Activated effector memory CD4-positive, alpha-beta T cell treated with anti-CD3 and anti-CD28 coated beads, Interleukin-2, amount 50 U/mL, for 16 hours (primary cell): ENCODE data around the gene RNF113B.

Experiments used
- DNase-seq: peaks from one replicate; pipeline ENCODE4 v3.0.0-alpha.2; 2020

Gene RNF113B

GRCh38 chr13:98203646-98204326 is 26.7 kb upstream of the RNF113B start:
- no peak for DNase-seq

DNA sequence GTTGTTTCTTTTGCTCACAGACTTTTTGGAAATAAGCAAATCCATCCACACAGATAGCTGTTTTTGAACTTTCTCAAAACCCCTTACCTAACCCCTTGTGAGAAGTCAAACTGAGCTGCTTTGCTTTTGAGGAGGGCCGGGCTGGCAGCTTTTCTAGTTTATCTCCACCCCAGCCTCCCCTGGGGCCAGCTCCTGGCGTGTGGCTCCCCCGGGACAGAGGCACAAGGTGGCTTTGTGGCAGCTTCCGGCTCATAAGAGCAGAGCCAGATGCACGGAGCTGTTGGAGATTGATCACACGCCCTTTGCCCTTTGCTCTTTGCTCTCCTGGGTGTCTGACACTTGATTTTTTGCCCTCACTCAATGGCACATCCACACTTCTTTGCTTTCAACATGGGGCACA is 24.9 kb upstream of the RNF113B start:
- DNase-seq, result no peak

DNA sequence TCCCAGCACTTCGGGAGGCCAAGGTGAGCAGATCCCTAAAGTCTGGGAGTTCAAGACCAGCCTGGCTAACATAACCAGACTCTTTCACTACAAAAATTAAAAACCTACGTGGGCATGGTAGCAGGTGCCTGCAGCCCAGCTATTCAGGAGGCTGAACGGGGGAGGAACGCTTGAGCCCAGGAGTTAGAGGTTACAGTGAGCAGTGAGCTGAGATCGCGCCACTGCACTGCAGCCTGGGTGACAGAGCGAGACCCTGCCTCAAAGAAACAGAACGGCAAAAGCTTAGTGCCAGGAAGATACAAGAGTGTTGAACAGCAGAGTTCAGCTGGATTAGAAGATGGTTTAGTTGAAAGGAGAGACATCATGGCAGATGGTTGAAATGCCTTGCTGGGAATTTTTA is 24.1 kb upstream of the RNF113B start:
- DNase-seq, result no peak

GRCh38 chr13:98200211-98200878 is 23.3 kb upstream of the RNF113B start:
- DNase-seq, result no peak

DNA sequence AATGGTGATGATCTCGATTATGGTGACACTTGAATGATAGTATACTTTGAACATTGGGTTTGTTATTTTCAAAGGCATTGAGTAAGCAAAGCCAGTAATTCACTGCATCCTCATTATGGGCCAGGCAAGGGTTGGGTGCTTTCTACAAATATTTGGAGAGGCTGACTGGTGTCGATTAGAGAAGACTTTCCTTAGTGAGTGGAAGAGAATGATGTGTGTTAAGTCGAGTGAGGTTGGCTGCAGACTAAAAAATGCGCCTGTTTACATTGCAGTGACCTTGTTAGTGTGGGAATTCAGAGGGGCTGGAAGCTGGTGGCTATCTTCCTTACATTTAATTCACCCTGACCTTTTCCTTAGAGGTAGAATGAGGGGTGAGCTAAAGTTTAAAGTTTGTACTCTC is 22.4 kb upstream of the RNF113B start:
- no peak for DNase-seq

DNA sequence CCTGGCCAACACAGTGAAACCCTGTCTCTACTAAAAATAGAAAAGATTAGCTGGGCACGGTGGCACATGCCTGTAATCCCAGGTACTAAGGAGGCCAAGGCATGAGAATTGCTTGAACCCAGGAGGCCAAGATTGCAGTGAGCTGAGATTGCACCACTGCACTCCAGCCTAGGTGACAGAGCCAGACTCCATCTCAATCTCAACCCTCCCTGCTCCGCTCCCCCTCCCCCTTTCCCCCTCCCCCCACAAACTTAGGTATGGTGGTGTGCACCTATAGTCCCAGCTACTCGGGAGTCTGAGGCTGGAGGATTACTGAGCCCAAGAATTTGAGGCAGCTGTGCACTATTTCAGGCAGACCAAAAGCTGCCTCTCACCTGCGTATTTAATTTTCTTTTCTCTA is 21.6 kb upstream of the RNF113B start:
- DNase-seq, result no peak

- no peak for DNase-seq
These were observed 18.2 kb upstream of the RNF113B start for GRCh38 chr13:98195054-98195791.

GRCh38 chr13:98192008-98192407 is 14.9 kb upstream of the RNF113B start:
- DNase-seq, result no peak

DNA sequence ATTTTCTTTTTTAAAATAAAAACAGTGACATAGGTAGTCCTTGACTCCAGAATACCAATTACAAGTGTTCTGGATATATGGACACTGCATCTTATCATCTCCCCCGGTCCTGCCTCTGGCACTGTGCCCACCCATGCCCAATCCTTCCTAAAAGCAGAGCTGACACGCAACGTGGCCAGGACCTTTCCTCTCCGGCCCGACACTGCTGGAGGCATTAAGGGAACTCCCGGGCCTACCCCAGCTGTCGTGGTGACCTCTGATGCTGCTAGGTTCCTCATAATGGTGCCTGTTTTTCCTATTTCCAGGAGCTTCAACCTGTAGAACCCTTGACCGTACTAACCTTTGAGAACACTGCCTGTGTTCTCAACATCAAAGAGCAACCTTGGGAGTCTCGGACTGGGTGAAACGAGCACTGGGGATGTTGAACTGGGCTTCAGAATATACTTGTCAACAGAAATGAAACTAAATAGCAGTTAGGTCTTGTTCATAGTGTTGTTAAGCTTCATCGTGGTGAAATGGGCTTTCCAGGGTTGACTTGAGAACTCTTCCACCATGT is 13.9 kb upstream of the RNF113B start:
- DNase-seq, result no peak

- DNase-seq, result no peak
These were observed 12.9 kb upstream of the RNF113B start for GRCh38 chr13:98189841-98190505.

- no peak for DNase-seq
These were observed 11.6 kb upstream of the RNF113B start for GRCh38 chr13:98188544-98189166.

- DNase-seq, result no peak
These were observed 10.8 kb upstream of the RNF113B start for GRCh38 chr13:98187965-98188261.

GRCh38 chr13:98187155-98187964 is 10.3 kb upstream of the RNF113B start:
- no peak for DNase-seq

DNA sequence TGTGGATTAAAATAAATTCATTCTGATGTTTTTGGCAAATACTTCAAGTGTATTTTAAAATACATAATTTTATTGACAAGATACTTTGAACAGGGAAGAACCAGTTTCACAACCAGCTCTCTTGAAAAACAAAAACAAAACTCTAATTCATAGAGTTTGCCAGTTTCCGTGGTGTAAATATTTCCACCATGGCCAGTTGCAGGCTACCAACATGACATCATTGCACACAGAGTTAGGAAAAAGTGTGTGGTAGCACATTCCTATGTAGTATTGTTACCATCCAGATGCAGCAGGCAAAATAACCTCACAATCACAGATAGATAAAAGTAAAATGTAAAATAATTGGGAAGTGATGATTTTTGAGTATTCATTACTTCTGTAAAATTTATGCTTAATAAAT is 7.7 kb upstream of the RNF113B start:
- no peak for DNase-seq

DNA sequence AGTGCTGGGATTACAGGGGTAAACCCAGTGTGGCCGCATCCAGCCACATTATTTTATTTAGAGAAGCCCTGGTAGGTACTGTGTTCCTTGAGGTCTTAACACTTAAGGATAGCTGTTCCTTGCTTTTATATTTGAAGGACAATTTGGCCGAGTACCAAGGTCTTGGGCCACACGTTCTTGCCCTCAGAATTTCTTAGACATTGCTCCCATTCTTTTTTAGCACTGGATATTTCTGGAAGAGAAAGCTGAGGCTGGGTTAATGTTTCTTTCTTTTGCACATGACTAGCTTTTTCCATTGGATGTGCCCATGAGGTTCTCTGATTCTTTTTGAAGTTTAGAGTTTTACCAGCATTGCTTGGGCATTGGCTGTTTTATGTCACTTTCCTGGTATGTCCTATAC is 5.5 kb upstream of the RNF113B start:
- DNase-seq, result no peak

GRCh38 chr13:98182153-98182552 is 5.1 kb upstream of the RNF113B start:
- DNase-seq, result no peak

- DNase-seq, result no peak
These were observed 4.2 kb upstream of the RNF113B start for GRCh38 chr13:98181111-98181815.

- no peak for DNase-seq
These were observed 3.0 kb upstream of the RNF113B start for GRCh38 chr13:98180092-98180491.

DNA sequence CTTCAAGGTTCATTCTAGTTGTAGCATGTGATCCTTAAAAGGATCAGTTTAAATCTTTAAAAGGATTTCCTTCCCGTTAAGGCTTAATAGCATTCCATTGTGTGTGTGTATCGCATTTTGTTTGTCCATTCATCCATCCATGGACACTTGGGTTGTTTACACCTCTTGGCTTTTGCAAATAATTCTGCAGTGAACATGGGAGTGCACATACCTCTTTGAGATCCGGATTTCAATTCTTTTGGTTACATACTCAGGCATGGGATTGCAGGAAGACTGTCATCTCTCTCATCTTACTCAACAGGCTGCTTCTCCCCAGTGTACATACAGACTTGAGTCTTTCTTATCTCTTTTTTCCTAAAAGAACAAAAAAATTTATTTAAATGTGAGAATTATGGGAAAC is 1.2 kb downstream of the RNF113B start:
- no peak for DNase-seq

GRCh38 chr13:98175043-98175442 is 2.0 kb downstream of the RNF113B start:
- no peak for DNase-seq

GRCh38 chr13:98174307-98174706 is 2.8 kb downstream of the RNF113B start:
- no peak for DNase-seq
